ENCODE measurements around the gene NAA35.

Gene NAA35

GRCh38 chr9:86009133-86009532 lies 68.2 kb downstream of the NAA35 start:
- DNase-seq (ENCODE audit: low spot score): no peak
- no peak for TF ChIP-seq CTCF (IDR thresholded peaks at IDR 0.05; ENCODE audit: borderline replicate concordance, control extremely low read depth, extremely low read depth, insufficient read depth, missing control alignments)
- in situ Hi-C loops (cut with MboI; ENCODE audit: low sequenced_read_pairs, unreplicated experiment): no loop called here

DNA sequence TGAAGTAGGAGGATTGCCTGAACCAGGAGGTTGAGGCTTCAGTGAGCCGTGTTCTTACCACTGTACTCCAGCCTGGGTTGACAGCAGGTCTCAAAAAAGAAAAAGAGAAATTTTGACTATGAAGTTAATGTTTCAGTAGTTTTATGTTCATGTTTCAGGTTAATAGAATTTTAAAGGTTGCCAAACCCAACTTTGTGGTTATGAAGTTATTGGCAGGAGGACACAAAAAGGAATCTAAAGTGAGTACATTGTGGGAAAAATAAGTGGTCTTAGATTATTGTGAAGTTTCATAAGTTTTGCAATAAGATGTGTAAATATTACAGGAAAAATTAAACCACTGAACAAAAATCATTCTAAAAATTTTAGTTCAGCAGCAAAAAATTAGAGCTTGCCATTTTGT lies 79.8 kb downstream of the NAA35 start:
- DNase-seq (ENCODE audit: low spot score): no peak
- in situ Hi-C loops (cut with MboI; ENCODE audit: low sequenced_read_pairs, unreplicated experiment): no loop called here
- TF ChIP-seq CTCF (IDR thresholded peaks at IDR 0.05; ENCODE audit: borderline replicate concordance, control extremely low read depth, extremely low read depth, insufficient read depth, missing control alignments): no peak

DNA sequence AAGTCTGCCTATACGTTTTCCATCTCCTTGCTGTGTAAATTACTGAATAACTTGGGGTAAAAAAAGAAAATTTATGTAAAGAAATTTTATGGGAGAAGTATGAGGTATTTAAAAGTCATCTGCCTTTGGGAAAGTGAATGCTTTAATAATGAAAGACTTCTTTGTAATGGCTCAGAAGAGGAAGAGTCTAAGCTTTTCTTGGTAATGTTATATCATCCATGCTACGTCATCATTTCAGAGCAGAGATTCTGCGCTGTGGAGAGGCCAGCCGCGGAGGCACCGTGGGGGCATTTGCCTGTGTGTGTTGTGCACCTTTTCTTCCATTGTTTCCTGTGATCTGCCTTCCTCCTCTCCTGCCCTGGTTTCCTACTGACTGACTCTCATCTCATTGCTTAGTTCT lies 80.2 kb downstream of the NAA35 start:
- no peak for TF ChIP-seq CTCF (IDR thresholded peaks at IDR 0.05; ENCODE audit: borderline replicate concordance, control extremely low read depth, extremely low read depth, insufficient read depth, missing control alignments)
- in situ Hi-C loops (cut with MboI; ENCODE audit: low sequenced_read_pairs, unreplicated experiment): no loop called here
- DNase-seq (ENCODE audit: low spot score): no peak

DNA sequence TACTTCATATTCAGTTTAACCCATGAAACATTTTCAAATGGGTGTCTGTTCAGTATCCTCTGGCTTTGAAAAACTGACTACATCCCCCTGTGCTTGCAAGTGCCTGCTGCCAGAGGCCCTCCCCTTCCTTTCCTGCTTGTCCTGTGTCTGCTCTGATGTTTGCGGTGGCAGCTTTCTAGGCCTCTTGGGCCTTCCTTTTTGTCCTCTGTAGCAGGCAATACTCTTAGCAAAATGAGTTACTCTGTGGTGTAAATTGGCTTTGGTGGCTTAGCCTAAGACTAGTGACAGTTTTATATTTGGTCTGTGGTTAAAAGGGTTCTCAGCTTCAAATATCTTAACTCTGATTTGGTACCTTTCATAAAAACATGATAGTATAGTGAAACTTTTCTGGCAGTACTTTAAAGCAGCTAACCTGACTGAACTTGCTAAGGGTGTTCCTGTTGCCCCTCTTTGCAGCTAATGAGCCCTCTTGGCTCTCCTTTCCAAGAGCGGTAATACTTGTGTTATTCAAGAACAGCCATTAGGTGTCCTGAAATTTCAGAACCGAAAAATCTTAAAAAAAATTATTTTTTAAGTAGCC lies 81.8 kb downstream of the NAA35 start:
- no peak for TF ChIP-seq CTCF (IDR thresholded peaks at IDR 0.05; ENCODE audit: borderline replicate concordance, control extremely low read depth, extremely low read depth, insufficient read depth, missing control alignments)
- DNase-seq (ENCODE audit: low spot score): no peak
- in situ Hi-C loops (cut with MboI; ENCODE audit: low sequenced_read_pairs, unreplicated experiment): no loop called here

DNA sequence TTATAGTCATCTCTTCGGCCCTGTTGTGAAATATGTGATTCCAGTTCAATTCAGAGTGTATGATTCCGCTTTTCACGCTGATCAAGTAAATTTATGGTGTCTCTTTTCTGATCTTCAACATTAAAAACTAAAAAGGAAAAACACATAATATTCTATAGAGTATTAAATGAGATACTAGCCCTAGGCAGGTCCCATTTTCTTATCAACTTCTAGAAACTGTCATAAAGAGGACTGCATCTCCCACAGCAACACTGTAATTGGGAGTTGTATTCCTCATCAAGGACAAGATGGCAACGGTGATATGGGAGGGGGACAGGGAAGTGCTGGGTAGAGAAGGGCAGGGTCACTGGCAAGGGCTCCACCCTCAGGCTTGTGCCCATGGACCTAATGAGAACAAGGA lies 86.8 kb downstream of the NAA35 start:
- no peak for DNase-seq (ENCODE audit: low spot score)
- in situ Hi-C loops (cut with MboI; ENCODE audit: low sequenced_read_pairs, unreplicated experiment): no loop called here
- TF ChIP-seq CTCF (IDR thresholded peaks at IDR 0.05; ENCODE audit: borderline replicate concordance, control extremely low read depth, extremely low read depth, insufficient read depth, missing control alignments): no peak

GRCh38 chr9:86034863-86035734 lies 94.2 kb downstream of the NAA35 start:
- TF ChIP-seq CTCF (IDR thresholded peaks at IDR 0.05; ENCODE audit: borderline replicate concordance, control extremely low read depth, extremely low read depth, insufficient read depth, missing control alignments): peak; percentile 22
- in situ Hi-C loops (cut with MboI; ENCODE audit: low sequenced_read_pairs, unreplicated experiment): no loop called here
- peak; percentile 76 for DNase-seq (ENCODE audit: low spot score)
